Suppressor macrophage treated with lipopolysaccharide for 4 hours (primary cell): ENCODE data around the gene ZRANB1.
A peak's percentile ranks its signal among the peaks of the same experiment; 100 is the strongest.

ENCODE experiments used
- DNase-seq: peaks from one replicate; pipeline ENCODE4 v3.0.0-alpha.2; 2020

The ZRANB1 gene

DNA sequence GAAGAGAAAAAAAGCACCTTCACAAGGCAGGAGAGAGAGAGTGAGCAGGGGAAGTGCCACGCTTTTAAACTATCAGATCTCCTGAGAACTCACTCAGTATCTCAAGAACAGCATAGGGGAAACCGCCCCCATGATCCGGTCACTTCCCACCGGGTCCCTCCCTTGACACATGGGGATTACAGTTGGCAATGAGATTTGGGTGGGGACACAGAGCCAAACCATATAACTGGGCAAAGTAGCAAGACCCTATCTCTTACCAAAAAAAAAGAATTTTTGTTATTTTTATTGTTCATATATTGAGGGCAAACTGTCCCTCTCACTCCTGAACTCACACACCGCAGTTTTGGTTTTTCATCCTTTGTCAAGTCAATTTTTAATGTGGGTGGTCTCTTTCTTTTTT is 18.2 kb upstream of the ZRANB1 start:
- DNase-seq: no peak

DNA sequence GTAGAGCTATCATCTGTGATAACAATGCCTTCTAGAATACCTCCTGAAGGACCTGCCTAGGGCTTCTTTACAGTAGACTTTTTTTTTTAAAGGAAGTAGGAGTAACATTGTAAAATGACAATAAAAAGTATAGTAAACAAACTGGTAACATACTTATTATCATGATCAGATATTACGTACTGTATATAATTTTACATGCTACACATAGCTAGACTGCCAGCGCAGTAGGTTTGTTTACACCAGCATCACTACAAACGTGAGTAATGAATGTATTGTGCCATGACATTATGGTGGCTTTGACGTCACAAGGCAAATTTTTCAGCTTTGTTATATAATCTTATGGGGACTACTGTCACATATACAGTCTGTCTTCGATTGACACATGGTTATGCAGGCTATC is 15.4 kb upstream of the ZRANB1 start:
- DNase-seq: no peak

- no peak for DNase-seq
Observed at GRCh38 chr10:124928087-124928486, 13.8 kb upstream of the ZRANB1 start.

DNA sequence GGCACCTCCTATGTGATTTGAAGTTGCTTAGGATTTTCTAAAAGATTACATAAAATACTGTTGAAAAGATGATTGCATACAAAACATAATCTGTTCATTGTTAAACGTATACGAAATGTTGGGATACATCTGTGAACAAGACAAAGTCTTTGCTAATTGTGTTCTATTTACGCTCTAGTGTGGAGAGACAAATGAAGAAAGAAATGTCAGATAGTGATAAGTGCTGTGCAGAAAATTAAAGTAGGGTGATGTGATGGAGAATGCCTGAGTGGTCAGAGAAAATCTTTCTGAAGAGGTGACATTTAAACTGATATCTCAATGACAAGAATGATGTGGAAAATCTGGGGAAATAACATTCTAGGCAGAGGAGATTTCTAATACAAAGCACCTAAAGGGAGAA is 13.4 kb upstream of the ZRANB1 start:
- no peak for DNase-seq

DNA sequence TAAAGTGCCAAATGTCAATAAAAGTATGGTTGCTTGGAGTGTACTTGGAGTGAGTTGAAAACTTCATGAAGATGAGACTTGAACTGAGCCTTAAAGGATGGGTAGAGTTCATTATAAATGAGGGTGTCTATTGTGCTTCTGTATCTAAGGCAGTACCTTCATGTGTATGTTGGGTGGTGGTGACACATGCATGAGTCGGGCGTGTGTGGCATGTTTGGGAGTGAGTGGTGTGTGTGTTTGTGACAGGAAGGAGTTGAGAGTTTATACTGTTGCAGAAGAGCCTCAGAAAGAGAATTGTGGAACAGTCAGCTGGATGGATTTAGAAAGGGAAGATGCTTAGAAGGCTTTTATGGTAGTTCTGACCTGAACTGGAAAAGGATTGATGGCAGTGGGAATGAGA is 6.0 kb upstream of the ZRANB1 start:
- no peak for DNase-seq

DNA sequence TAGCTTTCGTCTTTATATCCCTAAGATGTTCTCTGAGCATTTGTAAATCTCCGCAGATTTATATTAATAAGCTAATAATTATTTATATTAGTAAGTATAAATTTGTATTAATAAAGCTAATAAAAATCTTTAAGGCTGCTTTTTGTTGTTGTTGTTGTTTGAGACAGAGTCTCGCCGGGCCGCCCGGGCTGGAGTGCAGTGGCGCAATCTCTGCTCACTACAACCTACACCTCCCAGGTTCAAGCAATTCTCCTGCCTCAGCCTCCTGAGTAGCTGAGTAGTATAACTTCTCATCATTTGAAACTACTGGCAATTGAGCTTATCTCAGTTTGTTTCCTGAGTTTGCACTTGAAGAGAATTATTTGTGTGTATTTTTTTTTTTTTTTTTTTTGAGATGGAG is 5.1 kb upstream of the ZRANB1 start:
- no peak for DNase-seq

DNA sequence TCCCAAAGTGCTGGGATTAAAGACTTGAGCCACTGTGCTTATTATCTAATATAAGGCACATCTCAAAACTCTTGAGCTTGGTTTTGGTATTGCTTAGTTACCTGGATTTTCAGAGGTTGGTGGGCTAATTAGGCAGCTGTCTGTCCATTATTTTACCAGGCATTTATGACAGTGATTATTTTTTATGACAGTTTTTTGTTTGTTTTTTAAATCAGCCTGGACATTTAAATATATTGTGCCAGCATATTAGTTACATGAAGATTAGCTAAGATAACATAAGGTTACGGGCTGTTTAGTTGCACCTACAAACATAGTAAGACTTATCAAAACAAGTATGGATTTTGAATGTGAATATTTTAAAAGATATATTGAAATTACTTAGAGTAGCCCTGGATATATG is 2.6 kb upstream of the ZRANB1 start:
- DNase-seq: no peak

GRCh38 chr10:124942317-124943169 is 620 bp downstream of the ZRANB1 start:
- DNase-seq: peak; percentile 26

DNA sequence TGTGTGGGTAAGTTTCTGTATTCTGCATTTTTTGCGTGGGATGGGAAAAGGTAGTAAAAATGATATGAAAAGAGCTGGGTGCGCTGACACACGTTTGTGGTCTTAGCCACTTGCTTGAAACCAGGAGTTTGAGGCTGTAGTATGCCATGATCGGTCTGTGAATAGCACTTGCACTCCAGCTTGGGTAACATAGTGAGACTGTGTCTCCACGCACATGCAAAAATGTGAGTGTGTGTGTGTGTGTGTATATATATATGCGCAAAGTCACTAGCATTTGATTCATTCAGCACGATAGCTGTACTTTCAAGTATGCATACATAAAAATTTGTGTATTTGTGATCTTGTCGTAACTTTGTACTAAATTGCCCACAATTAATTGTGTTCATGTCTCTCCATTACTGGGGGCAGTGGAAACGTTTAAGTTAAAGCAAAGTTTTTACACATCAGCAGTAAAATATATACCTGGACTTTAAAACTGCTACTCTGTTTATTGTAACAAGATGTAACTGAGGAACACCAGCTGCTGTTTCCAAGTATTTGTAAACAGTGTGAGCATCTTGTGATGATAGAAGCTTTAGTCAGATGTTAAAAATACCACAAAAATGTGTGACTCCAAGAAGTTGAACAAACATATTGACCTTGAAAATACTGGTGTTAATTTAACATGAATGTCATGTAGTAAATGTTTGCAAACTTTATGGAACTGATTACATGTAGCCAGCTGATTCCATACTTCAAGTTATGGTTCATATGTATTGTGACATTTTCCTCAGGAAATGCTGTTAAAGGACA is 1.6 kb downstream of the ZRANB1 start:
- peak; percentile 39 for DNase-seq

GRCh38 chr10:124944982-124945381 is 3.1 kb downstream of the ZRANB1 start:
- DNase-seq: no peak

DNA sequence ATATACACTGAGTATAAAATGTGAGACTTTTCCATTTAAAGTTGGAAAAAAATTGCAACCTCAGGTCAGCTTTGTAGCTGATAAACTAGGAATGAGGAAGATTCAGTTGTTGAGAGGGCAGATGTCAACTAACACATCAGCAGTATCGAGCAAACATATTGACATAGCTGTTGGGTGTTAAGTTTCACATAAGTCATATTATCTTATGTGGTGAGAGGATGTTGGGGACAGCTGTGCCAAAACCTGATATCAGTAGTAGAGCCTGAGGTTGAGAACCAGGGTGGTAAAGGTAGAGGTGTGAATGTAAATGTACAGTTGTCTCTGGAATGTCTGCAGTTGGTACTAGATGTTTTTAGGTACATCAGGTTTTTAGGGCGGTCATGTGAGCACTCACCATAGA is 5.0 kb downstream of the ZRANB1 start:
- no peak for DNase-seq

- no peak for DNase-seq
Observed at GRCh38 chr10:124949543-124949942, 7.6 kb downstream of the ZRANB1 start.

- DNase-seq: no peak
Observed at GRCh38 chr10:124952123-124952522, 10.2 kb downstream of the ZRANB1 start.

DNA sequence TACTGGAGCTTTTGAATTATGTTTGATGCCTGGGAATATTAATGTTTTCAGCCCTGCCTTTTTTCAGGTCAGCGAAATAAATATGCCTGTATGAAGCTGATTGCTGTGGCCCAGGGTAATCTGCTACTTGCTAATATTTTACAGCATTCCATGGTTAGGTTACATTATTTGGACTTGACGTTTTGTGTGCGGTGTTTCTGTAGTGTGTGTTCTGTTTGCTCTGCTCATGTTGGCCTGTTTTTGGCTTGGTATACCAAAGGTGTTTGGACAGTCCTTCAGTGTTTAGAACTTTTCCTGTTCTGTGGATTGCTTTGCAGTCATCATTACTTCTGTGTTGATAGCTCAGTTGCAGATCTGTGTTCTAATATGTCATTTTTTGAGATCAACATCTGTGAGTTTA is 11.5 kb downstream of the ZRANB1 start:
- DNase-seq: no peak

GRCh38 chr10:124955243-124955642 is 13.3 kb downstream of the ZRANB1 start:
- no peak for DNase-seq

- DNase-seq: no peak
Observed at GRCh38 chr10:124955868-124956267, 13.9 kb downstream of the ZRANB1 start.

DNA sequence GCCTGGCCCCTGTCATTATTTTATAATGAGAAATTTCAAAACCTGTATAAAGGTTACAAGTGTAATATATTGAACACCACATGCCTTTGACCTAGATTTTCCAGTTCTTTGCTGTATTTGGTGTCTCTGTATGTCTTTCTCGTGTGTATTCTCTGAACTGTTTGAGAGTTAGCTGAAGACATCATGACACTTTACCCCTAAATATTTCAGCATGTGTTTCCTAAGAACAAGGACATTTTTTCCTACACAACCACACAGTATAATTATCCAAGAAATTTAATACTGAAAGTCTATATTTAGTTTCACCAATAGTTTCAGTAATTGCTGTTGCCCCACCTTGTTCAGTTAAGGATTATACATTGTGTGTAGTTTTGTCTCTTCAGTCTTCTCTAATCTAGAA is 14.8 kb downstream of the ZRANB1 start:
- no peak for DNase-seq

DNA sequence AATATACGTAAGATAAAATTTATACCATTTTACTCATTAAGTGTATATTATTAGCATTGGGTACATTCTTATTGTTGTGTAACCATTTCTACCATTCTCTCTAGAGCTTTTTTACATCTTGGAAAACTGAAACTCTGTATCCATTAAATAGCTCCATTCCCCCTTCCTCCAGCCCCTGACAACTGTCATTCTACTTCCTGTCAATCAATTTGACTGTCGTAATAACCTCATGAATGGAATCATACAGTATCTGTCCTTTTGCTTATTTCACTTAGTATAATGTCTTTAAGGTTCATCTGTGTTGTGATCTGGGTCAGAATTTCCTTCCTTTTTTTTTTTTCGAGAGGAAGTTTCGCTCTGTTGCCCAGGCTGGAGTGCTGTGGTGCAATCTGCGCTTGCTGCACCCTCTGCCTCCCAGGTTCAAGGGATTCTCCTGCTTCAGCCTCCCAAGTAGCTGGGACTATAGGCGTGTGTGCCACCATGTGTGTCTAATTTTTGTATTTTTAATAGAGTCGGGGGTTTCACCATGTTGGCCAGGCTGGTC is 15.6 kb downstream of the ZRANB1 start:
- peak; percentile 65 for DNase-seq

- DNase-seq: no peak
Observed at GRCh38 chr10:124959564-124959963, 17.6 kb downstream of the ZRANB1 start.

GRCh38 chr10:124961248-124961570 is 19.3 kb downstream of the ZRANB1 start:
- DNase-seq: no peak

DNA sequence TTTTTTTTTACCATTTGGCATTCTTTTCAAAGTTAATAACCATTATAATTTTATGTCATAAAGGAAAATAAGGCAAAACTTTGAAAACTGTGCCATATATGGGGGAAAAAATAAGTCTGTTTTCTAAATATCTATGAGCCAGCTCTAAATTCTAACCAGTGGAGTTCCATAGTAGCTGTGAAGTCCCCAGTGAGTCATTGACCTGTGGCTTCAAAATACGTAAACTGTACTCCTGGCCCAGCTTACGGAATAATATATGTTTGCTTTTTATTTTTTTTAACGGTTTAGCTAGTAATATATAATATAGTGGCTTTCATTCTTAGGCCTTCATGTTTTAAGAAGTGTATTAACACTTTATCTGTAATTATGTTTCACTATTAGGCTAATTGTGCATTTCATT is 20.5 kb downstream of the ZRANB1 start:
- no peak for DNase-seq

DNA sequence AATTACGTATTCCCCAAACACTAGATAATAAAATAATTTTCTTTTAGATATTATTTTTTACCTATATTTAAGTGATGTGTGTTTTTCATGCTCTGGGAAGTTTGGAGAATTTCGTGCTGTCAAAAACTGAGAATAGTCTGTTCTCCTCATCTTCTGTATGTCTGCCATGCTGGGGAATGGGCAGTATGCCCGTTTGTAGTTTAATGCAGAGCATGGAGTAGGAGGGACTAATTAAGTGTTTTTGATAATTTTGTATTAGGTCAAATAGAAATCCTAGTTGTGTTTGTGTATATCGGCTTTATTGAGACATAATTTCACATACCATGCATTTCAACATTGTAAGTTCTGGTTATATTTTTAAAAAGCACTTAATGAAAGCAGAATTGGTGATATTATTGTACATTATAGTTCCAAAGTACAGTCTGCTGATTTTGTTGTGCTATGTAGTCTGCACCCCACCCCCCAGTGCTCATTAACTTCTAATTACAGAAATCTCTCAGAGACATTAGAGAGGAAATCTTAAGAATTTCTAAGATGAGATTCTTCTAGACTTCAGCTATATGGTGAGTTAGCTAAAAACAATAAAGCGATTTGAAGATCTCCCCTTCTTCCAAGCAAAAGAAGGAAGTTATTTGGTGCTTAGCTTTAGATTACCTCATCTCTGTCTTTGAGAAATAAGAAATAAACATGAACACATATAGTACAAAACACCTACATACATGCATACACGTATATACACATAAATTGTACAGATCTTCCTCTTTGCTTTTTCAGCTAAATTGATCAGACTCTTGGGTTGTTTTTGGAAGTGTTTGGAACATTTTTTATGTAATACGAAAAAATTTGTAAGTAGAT is 22.2 kb downstream of the ZRANB1 start:
- peak; percentile 10 for DNase-seq

DNA sequence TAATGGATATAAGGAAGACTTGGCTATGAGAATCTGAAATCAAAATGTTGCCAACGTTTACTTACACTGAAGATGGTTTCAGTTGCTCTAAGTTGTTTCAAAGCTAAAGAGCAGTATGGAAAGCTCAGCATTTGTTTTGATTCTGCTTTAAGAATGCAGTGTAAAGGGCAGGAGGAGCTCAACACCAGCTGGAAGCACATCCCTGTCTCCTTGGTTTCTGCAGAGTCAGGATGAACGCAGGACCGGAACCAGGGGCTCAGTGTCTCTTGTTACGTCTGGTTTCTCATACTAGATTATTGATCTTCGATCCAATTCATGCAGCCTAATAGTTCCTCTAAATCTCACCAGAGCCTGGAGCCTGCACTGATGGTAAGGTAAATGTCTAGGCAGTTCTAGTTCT is 24.1 kb downstream of the ZRANB1 start:
- no peak for DNase-seq
